HG03097 (cell line): ENCODE data around the gene ETV7.
"Not testable (repeated sequence)": the region's sequence is repeated elsewhere in the genome, so short reads cannot be mapped to it uniquely, and the experiment has no call there.

Experiments
- ATAC-seq: cut with Tn5 transposase; IDR thresholded peaks from one replicate; pipeline ENCODE4 v1.9.1; 2021; ENCODE audit not compliant: unreplicated experiment, low FRiP score

ETV7 gene

GRCh38 chr6:36368421-36368820 is 19.0 kb downstream of the ETV7 start:
- no peak for ATAC-seq

- no peak for ATAC-seq
Measured at GRCh38 chr6:36367743-36368142, 19.7 kb downstream of the ETV7 start.

GRCh38 chr6:36364669-36365479 is 22.6 kb downstream of the ETV7 start:
- ATAC-seq, result no peak

- not testable (repeated sequence) for ATAC-seq
Measured at GRCh38 chr6:36364061-36364635, 23.3 kb downstream of the ETV7 start.

DNA sequence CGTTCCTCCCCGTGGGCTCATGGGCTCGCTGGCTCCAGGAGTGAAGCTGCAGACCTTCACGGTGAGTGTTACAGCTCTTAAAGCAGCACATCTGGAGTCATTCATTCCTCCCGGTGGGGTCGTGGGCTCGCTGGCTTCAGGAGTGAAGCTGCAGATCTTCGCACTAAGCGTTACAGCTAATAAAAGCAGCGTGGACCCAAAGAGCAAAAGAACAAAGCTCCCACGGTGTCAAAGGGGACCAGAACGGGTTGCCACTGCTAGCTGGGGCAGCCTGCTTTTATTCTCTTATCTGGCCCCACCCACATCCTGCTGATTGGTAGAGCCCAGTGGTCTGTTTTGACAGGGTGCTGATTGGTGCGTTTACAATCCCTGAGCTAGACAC is 24.1 kb downstream of the ETV7 start:
- not testable (repeated sequence) for ATAC-seq

DNA sequence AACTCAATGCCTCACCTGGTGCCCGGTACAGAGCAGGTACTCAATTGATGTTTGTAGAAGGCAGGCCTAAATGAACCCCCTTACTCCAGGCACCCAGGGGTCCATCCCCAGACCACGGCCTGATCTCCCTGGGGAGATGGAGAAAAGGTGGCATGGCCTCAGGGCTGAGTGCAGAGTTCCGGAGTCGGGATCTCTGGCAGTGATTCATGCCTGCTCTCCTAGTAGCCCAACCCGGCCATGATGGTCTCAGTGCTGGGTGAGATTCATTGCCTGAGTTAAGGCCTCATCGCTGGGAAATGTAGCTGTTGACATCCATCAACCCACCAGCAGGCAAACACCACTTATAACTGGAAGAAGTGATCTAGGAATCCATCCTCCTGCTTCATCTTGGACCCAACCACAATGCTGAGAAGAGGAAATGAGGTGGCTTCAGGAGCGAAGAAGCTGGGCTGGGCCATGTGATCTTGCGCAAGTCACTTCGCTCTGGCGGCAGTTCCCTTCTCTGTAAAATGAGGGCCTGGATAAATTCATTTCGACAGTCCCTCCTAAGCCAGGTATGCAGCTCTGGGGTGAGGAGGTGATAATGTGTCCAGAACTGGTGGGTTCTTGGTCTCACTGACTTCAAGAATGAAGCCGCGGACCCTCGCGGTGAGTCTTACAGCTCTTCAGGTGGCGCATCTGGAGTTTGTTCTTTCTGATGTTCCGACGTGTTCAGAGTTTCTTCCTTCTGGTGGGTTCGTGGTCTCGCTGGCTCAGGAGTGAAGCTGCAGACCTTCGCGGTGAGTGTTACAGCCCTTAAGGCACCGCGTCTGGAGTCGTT is 24.7 kb downstream of the ETV7 start:
- no peak for ATAC-seq

GRCh38 chr6:36361071-36361470 is 26.4 kb downstream of the ETV7 start:
- no peak for ATAC-seq

DNA sequence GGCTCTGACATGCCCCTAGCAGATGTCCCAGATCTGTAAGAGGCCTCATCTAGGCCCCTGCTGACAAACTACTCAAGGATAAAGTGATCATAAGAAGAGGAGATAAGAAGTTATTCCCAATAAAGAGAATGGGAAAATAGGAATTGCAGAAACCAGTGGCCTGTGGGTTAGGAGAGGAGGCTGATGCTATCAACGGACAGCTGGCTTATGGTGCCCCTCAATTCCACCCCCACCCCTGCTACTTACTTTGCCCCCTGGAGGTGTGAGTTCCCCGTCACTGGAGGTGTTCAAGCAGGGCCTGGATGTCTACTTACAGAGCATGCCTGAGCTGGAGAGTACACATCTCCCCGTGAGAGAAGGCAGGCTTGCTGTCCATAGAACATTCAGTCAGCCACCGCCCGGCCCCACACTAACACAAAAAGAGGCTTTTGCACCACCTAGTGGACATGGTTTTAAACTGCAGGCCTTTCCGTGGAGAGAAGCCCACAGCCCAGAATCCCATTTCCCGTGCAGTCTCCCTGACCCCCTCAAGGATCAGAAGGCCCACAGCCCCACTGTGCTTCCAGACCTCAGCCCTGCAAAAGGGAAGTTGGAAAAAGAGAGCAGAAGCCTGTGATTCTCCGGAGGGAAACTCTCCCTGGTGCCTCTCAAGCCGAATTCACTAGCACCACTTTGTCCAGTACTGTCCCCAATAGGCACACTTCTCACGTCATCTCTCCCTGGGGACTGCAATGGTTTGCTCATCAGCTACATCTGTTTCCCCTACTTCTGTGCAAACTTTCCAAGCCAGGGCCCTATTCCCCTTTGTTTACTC is 27.0 kb downstream of the ETV7 start:
- no peak for ATAC-seq

- no peak for ATAC-seq
Measured at GRCh38 chr6:36358226-36358915, 29.1 kb downstream of the ETV7 start.

- ATAC-seq, result no peak
Measured at GRCh38 chr6:36357872-36358225, 29.6 kb downstream of the ETV7 start.

- ATAC-seq, result no peak
Measured at GRCh38 chr6:36355819-36356218, 31.6 kb downstream of the ETV7 start.

DNA sequence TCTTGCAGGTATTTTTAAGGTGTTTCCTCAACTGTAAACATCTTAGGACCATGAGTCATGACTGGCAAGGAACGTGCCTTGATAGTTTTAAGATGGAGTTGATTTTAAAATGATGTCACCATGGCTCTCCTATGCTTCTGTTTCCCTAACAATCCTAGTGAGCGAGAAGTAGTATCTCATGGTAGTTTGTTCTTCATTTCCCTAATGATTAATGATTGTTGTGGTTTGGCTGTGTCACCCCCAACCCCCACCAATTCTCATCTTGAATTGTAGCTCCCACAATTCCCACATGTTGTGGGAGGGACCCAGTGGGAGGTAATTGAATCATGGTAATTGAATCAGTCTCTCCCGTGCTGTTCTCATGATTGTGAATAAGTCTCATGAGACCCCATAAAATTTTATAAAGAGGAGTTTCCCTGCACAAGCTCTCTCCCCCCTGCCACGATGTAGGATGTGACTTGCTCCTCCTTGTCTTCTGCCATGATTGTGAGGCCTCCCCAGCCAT is 34.0 kb downstream of the ETV7 start:
- no peak for ATAC-seq

GRCh38 chr6:36352477-36353157 is 34.9 kb downstream of the ETV7 start:
- no peak for ATAC-seq

- no peak for ATAC-seq
Measured at GRCh38 chr6:36350681-36351571, 36.5 kb downstream of the ETV7 start.

DNA sequence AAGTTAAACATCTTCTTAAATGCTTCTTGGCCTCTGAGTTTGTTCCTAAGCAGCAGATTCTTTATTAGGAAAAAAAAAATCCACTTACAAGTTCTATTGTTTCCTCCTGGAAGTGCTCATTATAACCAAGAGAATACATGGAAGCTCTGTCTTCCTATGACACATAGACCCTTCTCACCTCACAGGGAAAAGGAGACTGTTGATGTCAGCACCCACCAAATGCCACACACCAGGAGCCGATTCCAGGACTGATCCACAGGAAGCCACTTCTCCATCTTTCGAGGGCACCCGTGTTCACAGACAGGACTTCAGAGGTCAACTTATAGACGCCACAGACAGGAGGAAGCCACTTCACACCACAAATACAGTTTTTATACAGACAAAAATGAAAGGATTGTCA is 37.4 kb downstream of the ETV7 start:
- ATAC-seq, result no peak

GRCh38 chr6:36349240-36349639 is 38.2 kb downstream of the ETV7 start:
- no peak for ATAC-seq

GRCh38 chr6:36347621-36348020 is 39.8 kb downstream of the ETV7 start:
- ATAC-seq, result no peak

DNA sequence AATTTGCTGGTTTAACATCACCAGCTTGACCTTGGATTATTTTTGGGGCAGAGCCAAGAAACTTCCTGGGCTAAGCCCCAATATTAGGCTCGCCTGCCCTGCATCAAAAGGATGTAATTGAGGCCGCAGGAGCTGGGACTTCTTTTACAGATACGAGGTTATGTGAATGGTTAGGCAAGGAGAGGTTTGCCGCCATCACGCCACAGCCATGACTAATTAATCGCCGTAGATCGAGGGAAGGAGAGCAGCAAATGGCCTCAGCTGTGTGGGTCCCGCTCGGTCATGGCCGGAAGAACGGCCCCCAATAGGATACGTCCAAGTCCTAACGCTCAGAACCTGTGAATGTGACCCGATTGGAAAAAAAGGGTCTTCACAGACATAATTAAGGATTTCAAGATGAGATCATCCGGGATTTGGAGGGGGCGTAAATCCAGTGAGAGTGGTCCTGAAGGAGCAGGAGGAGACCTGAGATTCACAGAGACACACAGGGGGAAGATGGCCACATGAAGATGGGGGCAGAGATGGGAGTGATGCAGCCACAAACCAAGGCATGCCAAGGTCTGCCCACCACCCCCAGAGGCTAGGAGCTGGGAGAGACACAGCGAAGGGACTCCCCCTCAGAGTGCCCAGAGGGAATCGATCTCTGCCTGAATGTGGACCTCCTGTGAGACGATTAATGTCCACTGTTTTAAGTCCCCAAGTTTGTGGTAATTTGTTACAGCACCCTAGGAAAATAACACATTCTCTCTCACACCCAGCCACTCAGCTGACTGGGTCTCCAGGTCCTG is 40.8 kb downstream of the ETV7 start:
- no peak for ATAC-seq
